Transverse colon (tissue), 4 donors: ENCODE results near the gene TH. TPM values are rescaled to one million over a fixed set of nuclear protein-coding genes. Genes with fewer than 3 reads are reported as not detected.

Experiments used
- DNase-seq: peaks from one replicate; pipeline ENCODE4 v3.0.0-alpha.2; 2019
- H3K27ac ChIP-seq, 4 donors: fragments of 200-600 bp; sonication (generic); 2 replicates each; pipeline ENCODE4 v1.5.1; 2016 to 2018; ENCODE audit warnings: inconsistent platforms in 4 of 4
- H3K27me3 ChIP-seq: fragments of 200-600 bp; sonication (generic); 2 replicates; pipeline ENCODE4 v1.5.1; 2017; ENCODE audit warnings: inconsistent platforms
- H3K36me3 ChIP-seq, 4 donors: fragments of 200-600 bp; sonication (generic); 2 replicates each; pipeline ENCODE4 v1.5.1; 2017 to 2019; ENCODE audit warnings: inconsistent platforms in 4 of 4
- H3K4me1 ChIP-seq, 4 donors: fragments of 200-600 bp; sonication (generic); 2 replicates each; pipeline ENCODE4 v1.5.1; 2017 to 2020; ENCODE audit warnings: inconsistent platforms in 4 of 4
- H3K4me3 ChIP-seq, 4 donors: fragments of 200-600 bp; sonication (generic); 1 replicate in 1 of 4; 2 replicates in 3 of 4; pipeline versions ENCODE4 v1.5.1 to v1.6.1; 2017 to 2019; ENCODE audit warnings: inconsistent platforms in 4 of 4
- H3K9me3 ChIP-seq, 2 donors: fragments of 200-600 bp; sonication (generic); 2 replicates each; pipeline ENCODE4 v1.5.1; 2017 to 2019; ENCODE audit warnings: inconsistent platforms in 2 of 2
- EP300 ChIP-seq: sonication (generic); formaldehyde crosslinking; IDR thresholded peaks from one replicate; pipeline ENCODE4 v1.6.1; 2017; ENCODE audit warnings: antibody characterized with exemption, low read depth
- POLR2A ChIP-seq: fragments of 450-650 bp; IDR thresholded peaks from one replicate; pipeline ENCODE4 v1.6.1; 2016; ENCODE audit warnings: antibody characterized with exemption, mild to moderate bottlenecking, moderate library complexity
- POLR2AphosphoS5 ChIP-seq, 3 donors: sonication (generic); formaldehyde crosslinking; IDR thresholded peaks; one replicate each; pipeline ENCODE4 v1.6.1; 2016; ENCODE audit warnings: antibody characterized with exemption in 3 of 3
- WGBS, 2 donors: methylation state at CpG; one replicate each; pipeline ENCODE4 v1.1.5; 2018; ENCODE audit warnings: low coverage in 1 of 2; 5-methylcytosine and 5-hydroxymethylcytosine counted together
- in situ Hi-C, 4 donors: fragments of 200-750 bp; cut with MboI; loops; one replicate each; pipeline versions ENCODE4 v1.15.0 to v1.15.1; 2017; ENCODE audit warnings: low sequenced_read_pairs in 3 of 4, low pct_ligation_motif_present in 1 of 4, low pct_unique_long_range_greater_than_20kb in 1 of 4
- intact Hi-C: fragments of 100-400 bp; cut with DNase I; formaldehyde crosslinking; loops from one replicate; pipeline ENCODE4 v1.15.1; 2023; ENCODE audit warnings: low total_unique reads
- total RNA-seq, 4 donors: library from RNA; depleted of rRNA; stranded (reverse); fragments of >200 nt; gene quantifications; one replicate each; pipeline ENCODE4 v1.1.0, GENCODE V29; 2016
- TF ChIP-seq, protein P1 (sequence below), 5 experiments: fragments of 200-600 bp in 3 of 5; fragments of 450-650 bp in 2 of 5; sonication (generic) in 3 of 5; IDR thresholded peaks; 1 replicate in 2 of 5; 2 replicates in 3 of 5; pipeline ENCODE4 v1.5.1; 2016 to 2017; ENCODE audit warnings: antibody characterized with exemption in 5 of 5, inconsistent platforms in 3 of 5, mild to moderate bottlenecking in 2 of 5, moderate library complexity in 1 of 5

TH gene
- total RNA-seq, 4 donors from 2014 or later = not detected

DNA sequence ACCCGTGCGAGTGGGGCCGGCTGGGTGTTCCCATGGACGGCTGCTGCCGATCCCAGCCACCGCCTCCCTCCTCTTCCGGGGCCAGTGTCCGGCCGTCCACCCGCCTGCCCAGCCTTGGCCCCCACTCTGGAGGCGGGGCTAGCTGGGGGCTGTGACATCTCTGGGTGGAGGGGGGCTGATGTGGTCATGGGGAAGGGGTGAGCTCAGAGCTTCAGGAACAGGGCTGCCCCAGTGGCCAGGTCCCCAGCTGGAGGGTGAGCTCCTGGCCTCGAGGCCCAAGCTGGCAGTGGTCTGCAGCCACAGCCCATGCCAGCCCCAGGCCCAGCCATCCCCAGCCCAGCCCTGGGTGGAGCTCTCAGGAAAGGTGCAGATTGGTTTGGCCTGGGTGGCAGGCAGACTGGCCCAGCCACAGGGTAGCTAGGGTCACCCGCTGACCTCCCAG lies 13.3 kb downstream of the TH start:
- no peak for DNase-seq
- H3K4me1 ChIP-seq = no peaks in the 10 kb centered on the region
- H3K36me3 ChIP-seq = no peaks in the 10 kb centered on the region
- 46% methylated on average over 12 of the region's 13 CpGs; no CpG with 5 or more reads in 1 of the 2 donors for WGBS, 2 donors
- no peak overlapping the region for H3K27ac ChIP-seq
- H3K27me3 ChIP-seq = peaks cover 21% of the 10 kb centered on the region
- intact Hi-C loops = loop anchor here (5.0 kb wide), 1 partner anchor 466 kb away; no protein-coding TSS in a partner anchor
- no peaks in the 10 kb centered on the region for H3K9me3 ChIP-seq
- no peak for TF ChIP-seq EP300
- TF ChIP-seq, protein P1, sequence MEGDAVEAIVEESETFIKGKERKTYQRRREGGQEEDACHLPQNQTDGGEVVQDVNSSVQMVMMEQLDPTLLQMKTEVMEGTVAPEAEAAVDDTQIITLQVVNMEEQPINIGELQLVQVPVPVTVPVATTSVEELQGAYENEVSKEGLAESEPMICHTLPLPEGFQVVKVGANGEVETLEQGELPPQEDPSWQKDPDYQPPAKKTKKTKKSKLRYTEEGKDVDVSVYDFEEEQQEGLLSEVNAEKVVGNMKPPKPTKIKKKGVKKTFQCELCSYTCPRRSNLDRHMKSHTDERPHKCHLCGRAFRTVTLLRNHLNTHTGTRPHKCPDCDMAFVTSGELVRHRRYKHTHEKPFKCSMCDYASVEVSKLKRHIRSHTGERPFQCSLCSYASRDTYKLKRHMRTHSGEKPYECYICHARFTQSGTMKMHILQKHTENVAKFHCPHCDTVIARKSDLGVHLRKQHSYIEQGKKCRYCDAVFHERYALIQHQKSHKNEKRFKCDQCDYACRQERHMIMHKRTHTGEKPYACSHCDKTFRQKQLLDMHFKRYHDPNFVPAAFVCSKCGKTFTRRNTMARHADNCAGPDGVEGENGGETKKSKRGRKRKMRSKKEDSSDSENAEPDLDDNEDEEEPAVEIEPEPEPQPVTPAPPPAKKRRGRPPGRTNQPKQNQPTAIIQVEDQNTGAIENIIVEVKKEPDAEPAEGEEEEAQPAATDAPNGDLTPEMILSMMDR (IDR thresholded peaks at IDR 0.05) = no peak
- TF ChIP-seq POLR2AphosphoS5 (IDR thresholded peaks at IDR 0.05) = no peak
- TF ChIP-seq POLR2A = no peak
- in situ Hi-C loops = loop anchor here (10.0 to 25.0 kb wide), 3 partner anchors 446 to 504 kb away; partner anchors contain the start of gene KRTAP5-6 (in 2 of the 4)
- H3K4me3 ChIP-seq = no peak overlapping the region

DNA sequence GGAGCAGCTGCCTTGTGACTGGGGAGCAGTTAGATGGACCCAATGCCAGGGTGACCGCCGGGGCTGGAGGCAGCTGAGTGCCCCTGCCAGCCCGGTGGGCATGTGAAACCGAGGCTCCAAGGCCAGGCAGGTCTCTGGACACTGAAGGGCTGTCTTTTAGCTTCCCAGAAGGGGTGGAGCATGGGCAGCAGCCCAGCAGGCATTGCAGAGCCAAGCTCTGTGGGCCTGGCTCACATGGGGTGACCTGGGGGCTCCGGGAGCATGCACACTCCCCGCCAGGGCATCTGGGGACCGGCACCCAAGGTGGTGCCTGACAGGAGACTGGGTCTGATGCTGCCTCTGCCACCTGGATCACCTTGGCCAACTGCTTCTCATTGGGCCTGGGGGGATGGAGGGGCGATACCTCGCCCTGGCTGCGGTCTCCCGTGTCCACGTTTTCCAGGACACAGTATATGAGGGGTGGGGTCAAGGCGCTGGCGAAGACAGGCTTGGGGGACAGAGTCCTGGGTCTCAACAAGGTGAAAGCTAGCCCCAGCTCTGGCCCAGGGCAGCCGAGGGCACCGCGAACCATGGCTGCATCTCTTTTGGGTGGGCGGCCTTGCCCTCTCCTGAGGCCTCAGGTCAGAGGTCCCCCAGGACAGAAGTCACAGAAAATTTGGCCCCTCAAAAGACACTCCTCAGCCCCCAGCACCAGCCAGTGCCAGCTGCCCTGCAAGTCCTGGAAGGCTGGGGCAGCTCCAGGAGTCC lies 14.1 kb downstream of the TH start:
- Histone ChIP-seq H3K4me3 (no peak overlapping the region), H3K27ac (no peak overlapping the region), H3K4me1 (no peaks in the 10 kb centered on the region), H3K27me3 (peaks cover 21% of the 10 kb centered on the region), H3K9me3 (no peaks in the 10 kb centered on the region), H3K36me3 (no peaks in the 10 kb centered on the region)
- intact Hi-C loops (loop anchor here (5.0 kb wide), 1 partner anchor 465 kb away; no protein-coding TSS in a partner anchor), in situ Hi-C loops (loop anchor here (10.0 to 25.0 kb wide), 3 partner anchors 445 to 503 kb away; partner anchors contain the start of gene KRTAP5-6 (in 2 of the 4))
- no peak for DNase-seq
- TF ChIP-seq, protein P1 (IDR thresholded peaks at IDR 0.05) = no peak
- TF ChIP-seq POLR2A (no peak), EP300 (no peak), POLR2AphosphoS5 (IDR thresholded peaks at IDR 0.05) (no peak)
- WGBS, 2 donors = 61% methylated on average over 8 of the region's 18 CpGs; no CpG with 5 or more reads in 1 of the 2 donors

DNA sequence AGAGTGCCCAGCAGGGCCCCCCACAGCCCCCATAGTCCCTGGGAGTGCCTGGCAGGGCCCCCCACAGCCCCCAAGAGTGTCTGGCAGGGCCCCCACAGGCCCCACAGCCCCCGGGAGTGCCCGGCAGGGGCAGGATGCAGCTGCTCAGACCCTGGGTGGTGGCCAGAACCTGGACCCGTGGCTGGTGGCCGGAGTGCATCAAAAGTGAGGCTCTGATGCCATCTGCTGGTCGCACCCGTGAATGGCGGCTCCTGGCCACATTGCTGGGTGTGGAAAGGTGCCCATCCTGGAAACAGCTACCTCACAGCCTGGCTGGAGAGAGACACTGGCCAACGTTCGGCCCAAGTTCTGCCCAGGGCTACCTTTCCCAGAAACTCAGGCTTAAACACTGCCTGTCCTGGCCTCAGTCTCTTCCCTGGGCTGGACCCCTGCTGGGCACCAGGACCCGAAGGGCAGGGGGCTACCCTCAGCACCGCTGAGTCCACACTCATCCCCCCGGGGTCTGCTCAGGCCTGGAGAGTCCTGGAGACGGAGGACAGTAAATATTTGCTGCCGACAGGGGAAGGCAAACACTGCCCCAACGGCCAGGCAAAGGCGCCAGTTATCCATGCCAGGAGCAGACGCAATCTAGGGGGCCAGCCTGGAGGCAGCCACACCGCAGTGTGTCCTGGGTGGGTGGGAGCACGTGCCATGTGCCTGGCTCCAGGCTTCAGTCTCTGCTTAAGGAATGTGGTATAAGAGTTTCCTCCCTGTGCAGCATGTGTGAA lies 15.0 kb downstream of the TH start:
- Histone ChIP-seq H3K9me3 (no peaks in the 10 kb centered on the region), H3K27me3 (peaks cover 21% of the 10 kb centered on the region), H3K4me1 (peaks cover 0 to 4% (median 3%) of the 10 kb centered on the region in 4 donors), H3K36me3 (no peaks in the 10 kb centered on the region), H3K27ac (no peak overlapping the region), H3K4me3 (no peak overlapping the region)
- no peak for TF ChIP-seq POLR2AphosphoS5 (IDR thresholded peaks at IDR 0.05)
- TF ChIP-seq, protein P1 (IDR thresholded peaks at IDR 0.05) = peak; percentile 68 to 78 (median 76)
- DNase-seq = peak; percentile 76
- in situ Hi-C loops (loop anchor here (10.0 to 25.0 kb wide), 3 partner anchors 444 to 502 kb away; partner anchors contain the start of gene KRTAP5-6 (in 2 of the 4)), intact Hi-C loops (loop anchor here (5.0 kb wide), 1 partner anchor 464 kb away; no protein-coding TSS in a partner anchor)
- WGBS, 2 donors = 29% methylated on average over 12 of the region's 19 CpGs; no CpG with 5 or more reads in 1 of the 2 donors

DNA sequence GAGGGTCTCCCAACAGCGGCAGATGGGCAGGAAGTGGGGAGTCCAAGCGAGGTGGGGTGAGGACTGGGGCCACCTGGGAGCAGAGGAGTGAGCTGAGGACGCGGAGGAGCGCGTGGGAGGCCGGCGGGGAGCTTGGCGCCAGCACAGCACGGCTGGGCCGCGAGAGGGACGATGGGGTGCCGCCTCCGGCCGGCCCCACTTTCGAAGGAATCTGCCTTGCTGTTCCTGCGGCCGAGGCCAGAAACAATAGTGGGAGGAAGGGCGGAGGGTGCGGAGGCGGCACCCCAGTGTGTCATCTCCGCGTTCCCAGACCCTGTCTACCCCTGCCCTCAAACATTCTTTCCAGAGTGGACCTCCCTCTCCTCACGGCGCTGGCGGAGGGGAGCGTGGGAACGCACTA lies 16.1 kb downstream of the TH start:
- no peaks in the 10 kb centered on the region for H3K9me3 ChIP-seq
- in situ Hi-C loops = loop anchor here (10.0 to 25.0 kb wide), 3 partner anchors 443 to 501 kb away; partner anchors contain the start of gene KRTAP5-6 (in 2 of the 4)
- 83% methylated on average over 29 of the region's 29 CpGs; no CpG with 5 or more reads in 1 of the 2 donors for WGBS, 2 donors

More for the DNA sequence above, 16.1 kb downstream of the TH start:
- Histone ChIP-seq H3K27me3 (peaks cover 23% of the 10 kb centered on the region), H3K4me3 (no peak overlapping the region), H3K4me1 (peaks cover 0 to 6% (median 5%) of the 10 kb centered on the region in 4 donors), H3K27ac (no peak overlapping the region), H3K36me3 (no peaks in the 10 kb centered on the region)
- no peak for DNase-seq
- intact Hi-C loops = loop anchor here (5.0 kb wide), 1 partner anchor 463 kb away; no protein-coding TSS in a partner anchor
- no peak for TF ChIP-seq POLR2AphosphoS5 (IDR thresholded peaks at IDR 0.05)
- no peak for TF ChIP-seq POLR2A
- no peak for TF ChIP-seq EP300
- TF ChIP-seq, protein P1 (IDR thresholded peaks at IDR 0.05) = no peak
